ENCODE measurements around the gene MTERF4.

DNA sequence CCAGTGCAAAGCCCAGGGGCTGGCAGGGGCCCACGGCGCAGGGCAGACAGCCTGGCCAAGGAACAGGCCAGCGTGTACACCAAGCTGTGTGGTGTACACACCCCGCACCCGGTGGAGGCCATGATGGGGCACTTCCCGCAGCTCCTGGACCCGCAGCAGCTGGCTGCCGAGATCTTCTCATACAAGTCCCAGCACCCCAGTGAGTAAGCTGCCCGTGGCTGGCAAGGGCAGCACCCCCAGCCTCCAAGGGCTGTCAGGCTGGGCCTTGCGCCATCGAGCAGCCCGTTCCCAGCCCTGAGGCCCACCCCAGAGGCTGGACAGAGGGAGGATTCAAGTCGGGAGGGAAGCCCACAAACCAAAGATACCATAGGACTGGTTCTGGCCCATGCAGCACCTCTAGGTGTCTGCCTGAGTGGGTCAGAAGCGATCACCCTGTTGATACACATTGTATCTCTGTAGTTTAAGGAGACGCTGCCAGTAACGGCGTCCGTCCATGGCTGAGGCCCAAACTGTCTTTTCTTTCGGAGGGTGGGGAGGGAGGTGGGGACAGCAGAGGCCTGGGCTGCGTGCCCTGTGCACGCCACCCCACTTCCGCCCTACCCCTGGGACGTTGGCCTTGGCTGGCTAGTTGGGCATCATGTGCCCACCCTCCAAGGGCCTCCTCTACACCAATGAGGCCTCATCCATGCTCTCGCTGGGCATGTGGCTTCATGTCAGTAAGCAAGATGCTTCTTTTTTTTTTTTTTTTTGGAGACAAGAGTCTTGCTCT, 16.8 kb upstream of the MTERF4 start:
- TF ChIP-seq, protein P1, sequence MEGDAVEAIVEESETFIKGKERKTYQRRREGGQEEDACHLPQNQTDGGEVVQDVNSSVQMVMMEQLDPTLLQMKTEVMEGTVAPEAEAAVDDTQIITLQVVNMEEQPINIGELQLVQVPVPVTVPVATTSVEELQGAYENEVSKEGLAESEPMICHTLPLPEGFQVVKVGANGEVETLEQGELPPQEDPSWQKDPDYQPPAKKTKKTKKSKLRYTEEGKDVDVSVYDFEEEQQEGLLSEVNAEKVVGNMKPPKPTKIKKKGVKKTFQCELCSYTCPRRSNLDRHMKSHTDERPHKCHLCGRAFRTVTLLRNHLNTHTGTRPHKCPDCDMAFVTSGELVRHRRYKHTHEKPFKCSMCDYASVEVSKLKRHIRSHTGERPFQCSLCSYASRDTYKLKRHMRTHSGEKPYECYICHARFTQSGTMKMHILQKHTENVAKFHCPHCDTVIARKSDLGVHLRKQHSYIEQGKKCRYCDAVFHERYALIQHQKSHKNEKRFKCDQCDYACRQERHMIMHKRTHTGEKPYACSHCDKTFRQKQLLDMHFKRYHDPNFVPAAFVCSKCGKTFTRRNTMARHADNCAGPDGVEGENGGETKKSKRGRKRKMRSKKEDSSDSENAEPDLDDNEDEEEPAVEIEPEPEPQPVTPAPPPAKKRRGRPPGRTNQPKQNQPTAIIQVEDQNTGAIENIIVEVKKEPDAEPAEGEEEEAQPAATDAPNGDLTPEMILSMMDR (IDR thresholded peaks at IDR 0.05; ENCODE audit: insufficient read depth, low read length), result no peak
- TF ChIP-seq POLR2AphosphoS5 (IDR thresholded peaks at IDR 0.05; ENCODE audit: low read depth) (no peak), GABPA (IDR thresholded peaks at IDR 0.05; ENCODE audit: low read depth) (no peak), REST (IDR thresholded peaks at IDR 0.05; ENCODE audit: insufficient replicate concordance, low read depth) (no peak), SPI1 (IDR thresholded peaks at IDR 0.05; ENCODE audit: borderline replicate concordance, low read depth) (no peak)

All from HL-60 (cell line).